Middle frontal gyrus (tissue), 1 donor: ENCODE measurements around the gene RNF220.

Experiments
- DNase-seq: peaks from one replicate; pipeline ENCODE4 v3.0.0-alpha.2; 2015; ENCODE audit warnings: low spot score; ENCODE audit errors: extremely low spot score

Gene RNF220

DNA sequence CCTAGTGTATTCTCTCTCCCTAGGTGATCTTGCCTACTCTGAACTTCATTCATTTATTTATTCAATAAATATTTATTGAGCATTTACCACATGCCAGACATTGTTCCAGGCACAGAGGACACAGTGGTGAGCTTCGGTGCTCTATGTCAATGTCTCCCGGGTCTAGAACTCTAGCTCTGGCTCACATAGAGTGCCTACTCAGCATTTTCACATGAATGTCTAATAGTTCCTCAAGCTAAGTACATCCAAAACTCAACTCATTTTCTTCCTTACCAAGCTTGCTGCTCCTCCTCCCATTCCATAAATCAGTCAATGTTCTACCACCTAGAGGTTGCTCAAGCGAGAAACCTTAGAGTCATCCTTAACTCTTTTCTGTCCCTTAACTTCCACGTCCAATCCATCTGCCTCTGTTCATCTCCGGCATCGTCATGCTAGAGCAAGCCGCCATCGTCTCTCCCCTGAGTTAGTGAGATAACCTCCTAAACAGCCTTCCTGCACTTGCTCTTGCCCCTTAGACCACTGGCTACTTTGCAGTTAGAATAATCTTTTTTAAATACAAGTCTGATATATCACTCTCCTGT is 201.7 kb downstream of the RNF220 start:
- DNase-seq: no peak

DNA sequence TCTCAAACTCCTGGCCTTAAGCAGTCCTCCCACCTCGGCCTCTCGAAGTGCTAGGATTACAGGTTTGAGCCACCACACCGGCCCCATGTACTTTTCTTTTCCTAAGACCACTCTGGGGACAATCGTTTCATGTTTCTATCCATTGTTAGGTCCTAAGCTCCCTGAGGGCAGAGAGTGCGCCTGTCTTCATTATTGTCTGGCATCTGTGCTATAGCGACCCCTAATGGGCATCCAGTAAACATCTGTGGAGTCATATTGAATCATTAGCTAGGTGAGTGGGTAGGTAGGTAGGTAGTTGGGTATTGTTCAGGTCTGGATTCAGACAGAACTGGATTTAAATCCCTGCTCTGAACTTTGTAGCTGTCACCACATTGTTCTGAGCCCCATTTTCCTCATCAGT is 203.1 kb downstream of the RNF220 start:
- no peak for DNase-seq

DNA sequence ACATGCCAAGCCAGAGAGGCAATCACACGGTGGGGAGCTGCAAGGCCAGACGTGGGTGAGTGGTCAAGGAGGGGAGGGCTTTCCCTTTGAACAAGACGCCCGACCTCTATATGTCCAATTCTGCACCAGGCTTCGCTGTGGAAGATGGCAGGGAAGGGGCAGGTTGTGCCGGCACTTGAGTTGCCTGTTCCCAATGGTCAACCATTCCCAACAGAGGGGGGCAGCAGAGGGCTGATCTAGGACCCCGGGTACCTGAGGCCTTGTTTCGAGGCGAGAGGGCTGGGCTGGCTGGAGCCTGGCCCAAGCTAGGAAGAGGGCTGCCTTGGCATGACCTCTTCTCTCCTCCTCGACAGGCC is 204.3 kb downstream of the RNF220 start:
- no peak for DNase-seq

DNA sequence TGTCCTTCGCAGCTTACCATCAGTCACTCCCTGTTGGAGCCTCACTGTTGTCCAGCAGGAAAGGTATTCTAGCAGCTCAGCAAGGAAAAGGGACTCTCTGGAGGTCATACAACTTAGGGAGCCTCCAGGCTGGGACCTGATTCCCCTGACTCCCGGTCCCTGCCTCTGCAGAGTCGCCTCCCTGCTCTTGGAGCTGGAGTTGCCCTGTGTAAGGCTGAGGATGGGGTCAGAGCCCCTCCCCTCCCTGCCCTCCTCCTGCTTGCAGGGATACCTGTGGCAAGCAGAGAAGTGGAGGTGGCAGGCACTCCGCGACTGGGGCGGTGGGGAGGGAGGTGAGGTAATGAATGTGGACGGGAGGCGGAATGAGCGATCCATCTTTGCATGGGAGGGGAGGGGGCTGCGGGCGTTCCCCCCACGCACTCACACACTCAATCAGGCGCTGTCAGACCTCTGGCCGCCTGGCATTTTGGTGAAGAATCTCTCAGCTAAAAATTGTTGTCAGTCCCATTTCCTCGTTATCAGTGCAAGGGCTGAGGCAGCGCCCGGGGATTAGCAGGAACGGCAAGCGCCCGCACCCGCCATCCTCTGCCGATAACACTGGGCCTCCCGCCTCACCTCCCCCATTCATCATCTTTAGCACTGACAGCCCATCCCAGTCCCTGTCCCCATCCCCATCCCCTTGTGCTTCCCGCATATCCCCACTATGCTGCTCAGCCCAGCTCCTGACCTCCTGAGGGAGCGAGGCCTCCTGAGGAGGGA is 204.9 kb downstream of the RNF220 start:
- DNase-seq: no peak

DNA sequence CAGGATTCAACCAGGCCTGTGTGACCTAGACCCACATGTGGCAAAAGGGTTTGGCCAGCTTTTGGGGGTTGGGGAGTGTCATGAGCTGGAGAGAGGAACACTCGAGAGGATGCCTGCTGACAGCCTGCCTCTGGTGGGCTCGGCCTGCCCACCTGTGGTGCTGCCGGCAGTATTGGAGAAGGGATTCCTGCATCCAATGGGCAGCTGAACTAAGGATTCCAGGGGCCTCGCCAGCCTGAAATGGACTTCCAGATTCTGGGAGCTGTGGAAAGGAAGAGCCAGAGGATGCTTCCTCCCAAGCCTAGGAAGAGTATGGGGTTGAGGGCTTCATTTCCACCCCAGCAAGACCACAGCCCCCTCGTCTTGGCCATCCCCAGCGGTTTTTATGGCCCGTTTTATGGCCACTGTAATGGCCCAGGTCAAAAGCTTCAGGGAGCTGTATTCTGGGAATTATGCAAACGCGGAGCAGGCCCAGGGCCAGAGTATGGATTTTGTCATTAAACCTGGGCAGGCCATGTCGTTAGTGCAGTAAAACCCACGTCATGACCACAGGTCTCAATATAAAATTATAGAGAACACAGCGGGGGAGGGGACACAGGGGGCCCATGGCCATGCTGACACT is 205.6 kb downstream of the RNF220 start:
- DNase-seq: no peak

DNA sequence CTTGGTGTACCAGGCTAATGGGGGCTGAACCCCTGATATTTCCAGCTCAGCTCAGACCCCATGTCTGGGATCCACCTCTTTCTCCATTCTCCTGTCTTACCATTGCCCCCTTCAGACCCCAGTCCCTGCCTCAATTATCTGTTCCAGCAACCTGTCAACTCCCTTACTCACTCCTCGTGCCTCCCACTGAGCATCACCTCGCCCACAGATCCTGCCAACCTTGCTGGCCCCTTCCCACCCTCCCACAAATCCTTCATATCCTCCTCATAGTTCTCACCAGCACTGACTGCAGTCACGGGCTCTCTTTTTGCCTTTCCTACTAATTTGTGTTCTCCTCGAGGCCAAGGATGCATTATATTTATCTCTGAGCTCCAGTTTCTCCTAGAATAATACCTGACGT is 206.4 kb downstream of the RNF220 start:
- no peak for DNase-seq

DNA sequence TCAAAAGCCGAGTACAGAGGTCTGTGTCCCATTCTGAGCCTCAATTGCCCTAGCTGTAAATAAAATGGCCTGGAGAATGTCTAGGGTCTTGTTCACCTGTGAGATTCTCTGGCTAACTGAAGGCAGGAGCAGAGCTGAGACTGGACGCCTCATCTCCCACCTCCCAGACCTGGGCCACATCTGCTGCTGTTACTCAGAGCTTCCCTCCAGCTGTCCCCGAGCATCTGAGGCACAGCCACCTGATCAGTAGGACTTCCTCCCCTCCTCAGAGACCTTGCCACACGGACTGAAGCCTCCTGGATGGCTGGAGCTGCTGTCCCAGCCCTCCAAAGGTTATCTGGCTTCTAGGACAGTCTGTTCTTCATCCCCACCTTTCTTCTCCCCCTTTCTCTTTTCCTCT is 206.8 kb downstream of the RNF220 start:
- no peak for DNase-seq

DNA sequence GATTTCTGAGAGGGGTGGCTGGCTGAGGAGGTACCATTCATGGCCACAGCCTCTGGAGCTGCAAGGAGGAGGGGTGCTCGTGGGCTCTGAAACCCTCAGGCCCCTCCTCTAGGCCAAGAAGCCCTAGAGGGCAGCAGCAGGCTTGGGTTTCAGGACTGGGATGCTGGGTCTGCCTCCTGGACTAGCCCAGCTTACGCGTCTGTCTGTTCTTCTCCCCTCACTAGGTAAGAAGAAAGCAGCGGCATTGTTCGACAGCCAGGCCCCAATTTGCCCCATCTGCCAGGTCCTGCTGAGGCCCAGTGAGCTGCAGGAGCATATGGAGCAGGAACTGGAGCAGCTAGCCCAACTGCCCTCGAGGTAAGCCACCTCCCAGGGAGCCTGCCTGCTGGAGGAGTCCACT is 208.9 kb downstream of the RNF220 start:
- DNase-seq: no peak

DNA sequence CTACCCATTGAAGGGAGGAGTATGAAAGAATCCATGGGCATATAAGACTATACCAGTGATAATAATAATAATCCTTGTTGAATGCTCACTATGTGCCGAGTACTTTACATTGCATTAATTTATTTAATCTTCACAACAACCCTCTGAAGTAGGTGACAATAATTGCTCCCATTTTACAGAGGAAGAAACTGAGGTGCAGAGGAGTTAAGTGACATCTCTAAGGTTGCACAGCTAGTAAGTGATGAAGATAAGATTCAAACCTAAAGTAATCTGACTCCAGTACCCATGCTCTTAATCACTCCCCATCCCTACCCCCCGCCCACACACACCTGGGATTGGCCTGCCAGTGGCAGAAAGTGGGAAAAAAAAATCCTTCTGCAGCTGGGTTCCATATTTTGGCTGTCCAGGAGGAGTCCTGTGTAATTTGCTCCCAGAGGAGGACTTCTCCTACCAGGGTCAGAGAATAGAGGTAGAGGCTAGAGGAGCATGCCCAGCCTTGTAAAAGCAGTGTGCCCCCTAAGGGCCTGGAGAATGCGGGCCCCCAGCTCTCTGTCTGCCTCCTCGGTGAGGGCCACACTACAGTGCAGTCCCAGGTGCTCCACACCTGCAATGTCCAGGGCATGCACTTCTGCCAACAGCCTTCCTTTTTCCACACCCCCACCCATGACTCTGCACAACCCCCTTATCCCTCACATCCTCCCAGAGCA is 211.4 kb downstream of the RNF220 start:
- no peak for DNase-seq

DNA sequence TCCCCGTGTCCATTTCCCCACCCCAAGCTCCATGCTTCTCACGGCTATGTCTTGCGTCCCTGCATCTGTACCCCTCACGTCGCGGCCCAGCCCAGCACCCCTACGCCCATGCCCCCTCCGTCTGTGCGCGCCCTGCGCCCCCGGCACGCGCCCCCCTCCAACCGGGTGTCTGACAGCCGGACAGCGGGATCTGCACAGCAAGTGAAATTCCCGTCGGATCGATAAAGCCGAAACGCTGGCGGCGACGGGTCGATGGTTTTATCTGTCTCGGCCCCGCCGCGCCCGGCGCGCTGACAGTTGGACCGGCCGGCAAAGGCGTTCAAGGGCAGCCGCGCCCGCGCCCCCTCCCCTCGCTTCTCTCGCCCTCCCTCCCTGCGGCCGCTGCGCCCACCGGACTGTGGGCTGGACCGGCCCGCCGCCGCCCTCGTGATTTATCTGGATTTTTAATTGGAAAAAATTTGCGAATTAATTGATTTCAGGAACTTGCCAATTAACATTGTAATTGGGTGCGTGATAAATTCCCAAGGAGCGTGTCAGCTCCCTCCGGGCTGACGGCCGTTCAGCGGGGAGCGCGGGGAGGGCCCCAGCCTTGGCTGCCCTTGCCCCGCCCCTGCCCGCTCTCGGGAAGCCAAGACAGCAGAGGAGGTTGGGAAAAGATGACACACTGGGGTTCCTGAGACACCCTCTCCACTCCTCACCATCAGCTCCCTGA is 212.1 kb downstream of the RNF220 start:
- no peak for DNase-seq

DNA sequence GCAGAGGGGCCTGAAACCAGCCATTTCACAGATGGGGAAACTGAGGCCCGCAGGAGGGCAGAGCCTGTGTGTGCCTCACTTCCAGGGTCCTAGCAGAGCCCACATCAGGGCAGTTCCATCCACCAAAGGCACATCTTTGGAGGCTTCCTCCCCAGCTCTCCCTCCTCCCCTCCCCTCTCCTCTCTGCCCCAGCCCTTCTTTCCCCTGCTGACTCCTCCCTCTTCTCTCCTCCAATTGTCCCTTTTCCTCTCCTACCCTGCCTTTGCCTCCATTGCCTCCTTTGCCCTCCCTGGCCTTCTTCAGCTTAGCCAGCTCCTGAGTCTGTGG is 212.6 kb downstream of the RNF220 start:
- no peak for DNase-seq

DNA sequence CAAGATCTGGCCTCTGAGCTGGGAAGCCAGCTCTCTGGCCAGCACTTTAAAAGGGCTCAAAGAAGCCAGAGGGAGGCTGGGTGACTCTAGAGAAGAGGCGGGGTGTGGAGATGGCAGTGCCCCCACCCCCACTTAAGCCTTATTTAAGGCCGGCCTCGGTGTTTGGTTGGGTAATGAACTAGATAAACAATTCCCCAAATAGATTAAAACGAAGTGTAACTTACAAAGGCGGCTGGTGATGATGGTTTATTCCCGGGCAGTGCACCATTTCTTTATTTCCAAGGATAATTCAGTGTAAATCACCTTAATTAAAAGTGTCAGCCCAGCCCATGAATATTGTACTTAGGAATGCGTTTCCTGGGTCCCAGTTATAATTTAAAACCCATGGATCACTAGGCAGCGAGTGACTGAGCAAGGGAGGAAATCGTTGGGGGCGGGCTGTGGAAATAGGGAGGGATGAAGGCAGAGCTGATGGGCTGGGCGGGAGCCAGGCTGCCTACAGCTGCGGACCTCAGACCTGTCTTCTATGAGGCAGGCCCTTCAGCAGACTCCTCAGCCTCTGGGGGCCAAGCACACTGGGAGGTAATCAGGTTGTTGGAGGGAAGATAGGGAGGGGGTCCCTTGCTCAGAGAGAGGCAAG is 214.3 kb downstream of the RNF220 start:
- DNase-seq: no peak

DNA sequence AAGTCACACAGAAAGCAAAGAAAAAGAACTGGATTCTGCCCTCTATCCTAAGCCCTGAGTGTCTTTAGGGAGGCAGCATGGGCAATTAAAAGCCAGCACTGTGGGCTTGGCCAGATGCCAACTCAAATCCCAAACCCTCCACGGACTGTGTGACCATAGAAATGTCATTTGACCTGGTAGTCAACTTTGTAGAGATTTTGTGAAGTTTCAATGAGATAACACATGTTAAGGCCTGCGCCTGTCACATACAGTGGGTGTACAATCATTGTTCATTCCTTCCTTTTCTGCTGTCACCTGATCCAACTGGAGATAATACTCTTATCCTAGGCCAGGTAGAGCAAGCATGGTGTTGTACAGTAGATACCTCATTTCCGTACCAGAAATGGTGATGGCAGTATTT is 215.0 kb downstream of the RNF220 start:
- no peak for DNase-seq

DNA sequence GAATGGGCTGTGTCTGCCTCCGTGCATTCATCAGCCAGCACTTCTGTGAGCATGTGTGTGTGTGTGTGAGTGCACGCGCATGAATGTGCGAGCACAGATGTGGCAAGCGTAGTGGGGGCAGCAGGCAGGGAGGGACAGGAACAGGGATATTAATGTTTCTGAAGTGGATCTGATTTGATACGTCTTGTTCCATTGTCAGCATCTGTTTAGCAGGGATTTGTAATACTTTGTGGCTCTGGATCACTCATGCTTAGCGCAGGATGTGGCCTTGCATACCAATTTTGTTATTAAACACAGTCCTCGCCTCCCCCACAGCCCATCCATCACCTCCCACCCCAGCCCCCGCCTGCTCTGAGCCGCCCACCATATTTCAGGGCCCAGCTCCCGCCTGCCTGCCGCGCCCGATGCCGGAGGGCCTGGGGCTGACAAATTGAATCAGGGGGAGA is 216.8 kb downstream of the RNF220 start:
- DNase-seq: no peak

DNA sequence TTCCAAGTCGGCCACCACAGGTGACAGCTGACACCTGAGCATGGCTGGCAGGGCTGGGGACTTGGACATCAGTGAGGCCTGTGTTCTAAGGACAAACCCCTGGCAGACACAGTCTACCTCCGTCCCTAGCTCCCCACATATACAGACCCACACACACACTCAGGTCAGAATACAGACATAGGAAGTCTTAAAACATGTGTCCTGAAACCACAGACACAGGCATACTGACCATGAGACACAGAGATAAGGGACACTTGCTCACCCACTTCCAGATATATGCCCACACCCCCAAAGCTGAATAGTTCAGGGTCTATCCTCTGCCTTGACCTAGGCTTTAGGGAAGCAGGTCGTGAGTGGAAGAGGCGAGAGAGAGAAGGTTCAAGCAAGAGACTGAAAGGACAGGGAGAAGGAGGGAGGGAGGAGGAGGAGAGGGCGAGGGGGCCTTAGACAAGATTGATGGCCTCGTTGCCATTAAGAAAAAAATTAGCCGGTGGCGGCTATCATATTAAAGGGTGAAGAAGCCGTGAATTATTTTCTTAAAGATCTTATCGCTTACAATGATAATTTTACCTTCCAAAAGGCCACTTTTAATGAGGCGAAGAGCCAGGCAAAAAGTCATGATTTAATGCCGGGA is 219.3 kb downstream of the RNF220 start:
- DNase-seq: no peak

DNA sequence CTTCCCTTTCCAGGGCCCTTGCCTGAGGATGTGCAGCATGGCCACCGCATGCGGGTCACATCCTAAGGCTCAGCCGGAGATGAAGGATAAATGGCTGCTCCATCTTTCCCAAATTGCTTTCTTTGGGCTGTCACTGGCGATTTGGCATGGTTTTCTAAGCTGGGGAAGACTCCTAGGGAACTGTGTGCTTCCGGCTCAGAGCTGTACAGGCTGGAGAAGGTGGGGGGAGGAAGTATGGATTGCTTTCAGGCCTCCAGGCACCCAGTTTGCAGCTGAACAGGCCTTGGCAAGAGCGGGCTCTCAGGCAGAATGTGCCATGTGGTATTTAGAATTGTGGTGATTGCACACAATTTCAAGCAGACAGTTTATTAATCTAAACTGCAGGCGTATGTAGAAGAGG is 220.3 kb downstream of the RNF220 start:
- DNase-seq: no peak

DNA sequence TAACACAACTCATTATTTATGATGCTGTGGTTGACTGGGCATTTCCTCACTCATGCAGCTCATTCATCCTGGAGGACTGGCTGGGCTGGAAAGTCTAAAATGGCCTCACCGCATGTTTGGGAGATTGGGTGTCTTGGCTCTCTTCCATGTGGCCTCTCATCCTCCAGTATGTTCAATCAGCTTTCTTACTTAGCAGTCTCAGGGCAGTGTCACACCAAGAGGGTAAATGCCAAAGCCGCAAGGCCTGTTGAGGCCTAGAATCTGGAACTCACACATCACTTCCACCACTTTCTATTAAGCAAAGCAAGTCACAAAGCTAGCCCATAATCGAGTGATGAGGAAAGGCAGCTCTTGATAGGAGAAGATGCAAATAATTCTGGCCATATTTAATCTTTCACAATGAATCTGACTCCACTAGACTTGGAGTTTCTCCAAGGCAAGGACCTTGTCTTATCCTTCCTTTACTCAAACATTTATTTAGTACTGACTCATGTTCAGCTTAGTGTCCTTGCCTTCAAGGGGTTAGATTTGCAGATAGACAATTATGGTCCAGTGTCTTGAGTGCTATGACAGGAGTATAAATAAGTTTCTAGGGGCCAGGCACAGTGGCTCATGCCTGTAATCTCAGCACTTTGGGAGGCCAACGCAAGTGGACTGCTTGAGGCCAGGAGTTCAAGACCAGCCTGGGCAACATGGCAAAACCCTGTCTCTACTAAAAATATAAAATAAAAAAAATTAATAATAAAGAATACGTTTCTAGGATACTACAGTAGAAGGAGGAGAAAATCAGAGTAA is 224.1 kb downstream of the RNF220 start:
- DNase-seq: no peak

DNA sequence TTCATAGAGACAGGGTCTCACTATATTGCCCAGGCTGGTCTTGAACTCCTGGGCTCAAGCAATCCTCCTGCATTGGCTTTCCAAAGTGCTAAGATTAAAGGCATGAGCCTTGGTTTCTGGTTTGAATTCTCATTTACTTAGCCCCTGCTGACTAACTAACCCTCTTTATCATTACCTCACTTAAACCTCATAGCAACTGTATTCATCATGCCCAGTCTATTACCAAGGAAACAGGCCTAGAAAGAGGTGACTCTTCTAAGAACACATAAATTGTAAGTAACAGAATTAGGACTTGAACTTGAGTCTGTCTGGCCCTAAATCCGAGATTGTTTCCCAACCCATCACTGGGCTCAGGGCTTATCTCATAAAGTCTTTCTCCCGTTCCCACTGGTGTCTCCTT is 225.1 kb downstream of the RNF220 start:
- DNase-seq: no peak

DNA sequence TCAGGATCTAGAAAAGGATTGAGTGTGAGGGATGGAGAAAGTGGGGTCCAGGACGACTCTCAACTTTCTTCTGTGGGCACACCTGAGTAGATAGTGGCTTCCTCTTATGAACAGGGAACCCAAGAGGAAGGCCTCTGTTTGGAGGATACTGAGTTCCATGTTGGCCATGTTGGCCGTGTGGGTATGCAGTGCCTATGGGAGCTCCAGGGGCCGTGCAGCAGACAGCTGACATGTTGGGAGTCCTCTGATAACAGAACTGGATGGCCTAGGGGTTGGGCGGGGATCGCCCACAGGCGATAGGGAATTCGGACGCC is 226.2 kb downstream of the RNF220 start:
- no peak for DNase-seq
